H1 (cell line): Measurements from ENCODE around the gene CHPF. TPM values are rescaled to one million over a fixed set of nuclear protein-coding genes. Genes with fewer than 3 reads are reported as not detected.

ENCODE experiments used
- CTCF ChIA-PET: fragments of 300-600 bp; sonication (Branson Sonifier 250); formaldehyde crosslinking; loops from one replicate; lab custom pipeline; 2021; ENCODE audit not compliant: partially characterized antibody; lab: Charles Lee
- POLR2A ChIA-PET: fragments of 300-600 bp; sonication (Branson Sonifier 250); formaldehyde crosslinking; loops from one replicate; lab custom pipeline; 2021; ENCODE audit warnings: inconsistent platforms; ENCODE audit not compliant: partially characterized antibody; lab: Charles Lee
- DNase-seq, 2 experiments: peaks; one replicate each; pipeline versions ENCODE4 v3.0.0 to v3.0.0-alpha.2; 2010 to 2022; ENCODE audit warnings: low spot score in 2 of 2, low read depth in 1 of 2, mixed read lengths in 1 of 2
- FAIRE-seq: peaks from 2 replicates; lab custom pipeline; 2011; peaks lifted over from hg19 to GRCh38; lab: Jason Lieb, UNC
- H2AFZ ChIP-seq: 2 replicates; pipeline ENCODE4 v1.8.1; 2012; ENCODE audit warnings: low read length, inconsistent platforms
- H2AK5ac ChIP-seq: 2 replicates; pipeline ENCODE4 v1.6.1; 2013; ENCODE audit warnings: low read depth, low read length
- H2BK120ac ChIP-seq: replicated peaks from 2 replicates; pipeline ENCODE3; 2013; ENCODE audit warnings: low read depth, low read length, inconsistent platforms
- H2BK12ac ChIP-seq: 2 replicates; pipeline ENCODE4 v1.6.1; 2013; ENCODE audit warnings: low read depth, low read length
- H2BK15ac ChIP-seq: 2 replicates; pipeline ENCODE4 v1.6.1; 2013; ENCODE audit warnings: low read length
- H2BK20ac ChIP-seq: 2 replicates; pipeline ENCODE4 v1.6.1; 2013; ENCODE audit warnings: low read length
- H2BK5ac ChIP-seq: 2 replicates; pipeline ENCODE4 v1.6.1; 2013; ENCODE audit warnings: low read depth, low read length
- H3K14ac ChIP-seq: 2 replicates; pipeline ENCODE4 v1.6.1; 2013; ENCODE audit warnings: inconsistent platforms; ENCODE audit not compliant: insufficient read length
- H3K18ac ChIP-seq: 2 replicates; pipeline ENCODE4 v1.6.1; 2013; ENCODE audit warnings: low read length; ENCODE audit errors: extremely low read depth
- H3K23ac ChIP-seq: 2 replicates; pipeline ENCODE4 v1.6.1; 2013; ENCODE audit warnings: inconsistent platforms; ENCODE audit not compliant: insufficient read length
- H3K23me2 ChIP-seq: 2 replicates; pipeline ENCODE4 v1.6.1; 2013; ENCODE audit warnings: low read depth, low read length
- H3K27ac ChIP-seq: 2 replicates; pipeline ENCODE4 v1.6.1; 2011; ENCODE audit warnings: low read depth, low read length, inconsistent platforms
- H3K27me3 ChIP-seq, 4 experiments: replicated peaks in 1 of 4; 1 replicate in 1 of 4; 2 replicates in 3 of 4; pipeline versions ENCODE4 v1.6.1 to v1.8.1; 2011 to 2013; ENCODE audit warnings: low read length in 3 of 4, mild to moderate bottlenecking in 3 of 4, inconsistent platforms in 2 of 4, mixed read lengths in 2 of 4, moderate library complexity in 1 of 4; ENCODE audit not compliant: control insufficient read depth in 3 of 4, insufficient read depth in 3 of 4; ENCODE audit errors: extremely low read depth in 1 of 4
- H3K36me3 ChIP-seq, 4 experiments: 2 replicates each; pipeline versions ENCODE4 v1.6.1 to v1.8.1; 2011 to 2013; ENCODE audit warnings: mild to moderate bottlenecking in 4 of 4, low read length in 3 of 4, moderate library complexity in 2 of 4, control low read depth in 1 of 4, inconsistent platforms in 1 of 4; ENCODE audit not compliant: insufficient read depth in 4 of 4, control insufficient read depth in 2 of 4
- H3K4ac ChIP-seq: replicated peaks from 2 replicates; pipeline ENCODE3; 2013; ENCODE audit warnings: low read length, low read depth, mixed read lengths, inconsistent platforms; ENCODE audit not compliant: insufficient read length
- H3K4me1 ChIP-seq, 4 experiments: replicated peaks in 1 of 4; 1 replicate in 1 of 4; 2 replicates in 3 of 4; pipeline versions ENCODE4 v1.6.1 to v1.8.1; 2011 to 2013; ENCODE audit warnings: low read length in 3 of 4, inconsistent platforms in 2 of 4, mixed read lengths in 1 of 4; ENCODE audit not compliant: insufficient read depth in 4 of 4, control insufficient read depth in 3 of 4
- H3K4me2 ChIP-seq, 2 experiments: 2 replicates each; pipeline versions ENCODE4 v1.6.1 to v1.8.1; 2011 to 2013; ENCODE audit warnings: low read depth in 2 of 2, low read length in 2 of 2, control low read depth in 1 of 2, inconsistent platforms in 1 of 2, mild to moderate bottlenecking in 1 of 2; ENCODE audit not compliant: insufficient read depth in 1 of 2
- H3K4me3 ChIP-seq, 4 experiments: fragments of 200-600, 300-600 bp in 1 of 4; sonication (generic), shearing (Covaris generic), sonication (Bioruptor Twin) in 1 of 4; 2 replicates each; pipeline versions ENCODE4 v1.5.1 to v1.8.1; 2011 to 2016; ENCODE audit warnings: low read length in 4 of 4, low read depth in 3 of 4, control low read depth in 2 of 4, inconsistent platforms in 2 of 4, mild to moderate bottlenecking in 2 of 4, mixed read lengths in 1 of 4, moderate library complexity in 1 of 4; ENCODE audit not compliant: insufficient read depth in 2 of 4; ENCODE audit errors: extremely low read depth in 1 of 4
- H3K56ac ChIP-seq: replicated peaks from 2 replicates; pipeline ENCODE3; 2013; ENCODE audit warnings: low read depth, mild to moderate bottlenecking, mixed read lengths, low read length, inconsistent platforms; ENCODE audit not compliant: insufficient read length
- H3K79me1 ChIP-seq: 2 replicates; pipeline ENCODE4 v1.6.1; 2013; ENCODE audit warnings: low read depth, low read length, control low read depth
- H3K79me2 ChIP-seq, 2 experiments: 2 replicates each; pipeline versions ENCODE4 v1.6.1 to v1.8.1; 2012 to 2013; ENCODE audit warnings: low read length in 2 of 2, mild to moderate bottlenecking in 2 of 2, inconsistent platforms in 1 of 2; ENCODE audit not compliant: insufficient read depth in 2 of 2, control insufficient read depth in 1 of 2
- H3K9ac ChIP-seq, 4 experiments: replicated peaks in 1 of 4; 1 replicate in 1 of 4; 2 replicates in 3 of 4; pipeline versions ENCODE4 v1.6.1 to v1.8.1; 2011 to 2013; ENCODE audit warnings: low read depth in 3 of 4, low read length in 3 of 4, control low read depth in 2 of 4, mild to moderate bottlenecking in 2 of 4, moderate library complexity in 2 of 4, inconsistent platforms in 1 of 4; ENCODE audit errors: extremely low read depth in 1 of 4
- H3K9me3 ChIP-seq, 2 experiments: 2 replicates each; pipeline versions ENCODE4 v1.6.1 to v1.8.1; 2012 to 2013; ENCODE audit warnings: mild to moderate bottlenecking in 2 of 2, moderate library complexity in 2 of 2, control low read depth in 1 of 2, inconsistent platforms in 1 of 2, low read depth in 1 of 2, low read length in 1 of 2, mixed read lengths in 1 of 2; ENCODE audit not compliant: insufficient read depth in 2 of 2
- H4K20me1 ChIP-seq, 2 experiments: replicated peaks in 1 of 2; 2 replicates each; pipeline versions ENCODE3 to v1.8.1; 2011 to 2013; ENCODE audit warnings: inconsistent platforms in 2 of 2, low read length in 2 of 2, mild to moderate bottlenecking in 1 of 2; ENCODE audit not compliant: insufficient read depth in 2 of 2, control insufficient read depth in 1 of 2
- H4K5ac ChIP-seq: 2 replicates; pipeline ENCODE4 v1.6.1; 2013; ENCODE audit warnings: low read length, low read depth, mixed read lengths, inconsistent platforms; ENCODE audit not compliant: insufficient read length
- H4K8ac ChIP-seq: 2 replicates; pipeline ENCODE4 v1.8.0; 2013; ENCODE audit warnings: mild to moderate bottlenecking, moderate library complexity, low read length, inconsistent platforms; ENCODE audit not compliant: insufficient read depth; ENCODE audit errors: extremely low read depth
- H4K91ac ChIP-seq: replicated peaks from 2 replicates; pipeline ENCODE3; 2013; ENCODE audit warnings: low read length, mixed read lengths, inconsistent platforms; ENCODE audit not compliant: insufficient read length
- ASH2L ChIP-seq: fragments of 200-600, 300-600 bp; sonication (generic); IDR thresholded peaks from one replicate; pipeline ENCODE4 v1.7.1; 2017; ENCODE audit warnings: low read length
- GABPA ChIP-seq: IDR thresholded peaks from 2 replicates; pipeline ENCODE4 v1.6.1; 2011; ENCODE audit warnings: mild to moderate bottlenecking, low read length, moderate library complexity, borderline replicate concordance; ENCODE audit not compliant: insufficient read depth
- GTF2F1 ChIP-seq: IDR thresholded peaks from 2 replicates; pipeline ENCODE4 v1.6.1; 2012; ENCODE audit warnings: low read depth, low read length, improper control_type of control experiment, borderline replicate concordance
- JUND ChIP-seq: IDR thresholded peaks from 2 replicates; pipeline ENCODE4 v1.6.1; 2011; ENCODE audit warnings: mild to moderate bottlenecking, improper control_type of control experiment, low read length
- PHF8 ChIP-seq: fragments of 200-600 bp; sonication (generic); conservative IDR thresholded peaks from 2 replicates; pipeline ENCODE4 v1.7.1; 2012; ENCODE audit warnings: low read depth, mild to moderate bottlenecking, inconsistent platforms, low read length, moderate library complexity
- POU5F1 ChIP-seq: IDR thresholded peaks from 2 replicates; pipeline ENCODE4 v1.6.1; 2011; ENCODE audit warnings: low read depth, mild to moderate bottlenecking, low read length, moderate library complexity
- RAD21 ChIP-seq, 2 experiments: IDR thresholded peaks in 1 of 2; conservative IDR thresholded peaks in 1 of 2; 2 replicates each; pipeline ENCODE4 v1.6.1; 2011; ENCODE audit warnings: low read depth in 2 of 2, low read length in 2 of 2, improper control_type of control experiment in 1 of 2, inconsistent platforms in 1 of 2, mild to moderate bottlenecking in 1 of 2, moderate library complexity in 1 of 2
- RXRA ChIP-seq: IDR thresholded peaks from 2 replicates; pipeline ENCODE4 v1.6.1; 2011; ENCODE audit warnings: low read depth, mild to moderate bottlenecking, low read length, moderate library complexity; ENCODE audit not compliant: insufficient read depth
- SAP30 ChIP-seq: fragments of 300-600 bp; sonication (generic); IDR thresholded peaks from 2 replicates; pipeline ENCODE4 v1.7.1; 2012; ENCODE audit warnings: low read length, moderate library complexity, mild to moderate bottlenecking, inconsistent platforms; ENCODE audit not compliant: insufficient read depth, insufficient replicate concordance
- SP4 ChIP-seq: IDR thresholded peaks from 2 replicates; pipeline ENCODE4 v1.6.1; 2012; ENCODE audit warnings: low read length, inconsistent platforms
- SUZ12 ChIP-seq: fragments of 200-600 bp; sonication (generic); IDR thresholded peaks from 2 replicates; pipeline ENCODE4 v1.6.1; 2012; ENCODE audit warnings: mild to moderate bottlenecking, inconsistent platforms, low read length, moderate library complexity, mixed read lengths
- TEAD4 ChIP-seq: IDR thresholded peaks from 2 replicates; pipeline ENCODE4 v1.6.1; 2012; ENCODE audit warnings: low read depth, low read length, inconsistent platforms, mixed read lengths
- WGBS, 2 experiments: shearing (Covaris generic) in 1 of 2; methylation state at CpG; one replicate each; pipeline versions ENCODE4 v1.1.6 to v1.1.7; 2013 to 2015; ENCODE audit warnings: low lambda C conversion rate in 2 of 2, mixed read lengths in 2 of 2, inconsistent platforms in 1 of 2, low coverage in 1 of 2, missing lambda C conversion rate in 1 of 2; ENCODE audit not compliant: insufficient replicate concordance in 2 of 2, insufficient coverage in 1 of 2, insufficient read length in 1 of 2; ENCODE audit errors: extremely low coverage in 1 of 2, missing lambda C conversion rate in 1 of 2; 5-methylcytosine and 5-hydroxymethylcytosine counted together
- polyA plus RNA-seq, 7 experiments: library from polyadenylated mRNA; depleted of rRNA in 3 of 7; stranded (reverse) in 5 of 7; unstranded in 2 of 7; fragments of >200 nt in 5 of 7; fragments of 200-250 nt in 2 of 7; gene quantifications; 1 replicate in 5 of 7; 2 replicates in 1 of 7; 4 replicates in 1 of 7; pipeline versions ENCODE4 v1.2.1 to v1.2.3, GENCODE V29; 2011 to 2013; ENCODE audit warnings: missing spikeins in 2 of 7, mixed read lengths in 2 of 7
- total RNA-seq: library from RNA; stranded (reverse); fragmentation: NEBNext Ultra II Directional; extraction: Animal tissue kit (Norgen Biotek cat#: 25700); gene quantifications from 2 replicates; pipeline ENCODE4 v1.2.1, GENCODE V29; 2021
- TF ChIP-seq, protein P1 (sequence below): IDR thresholded peaks from 2 replicates; pipeline ENCODE4 v1.6.1; 2012; ENCODE audit warnings: inconsistent platforms

Gene CHPF
- total and polyA plus RNA-seq, 2 of the 8 experiments (the other 6 are each of a cell fraction or from before 2014, with no cell fraction given), result 62.9 to 67.3 TPM

DNA sequence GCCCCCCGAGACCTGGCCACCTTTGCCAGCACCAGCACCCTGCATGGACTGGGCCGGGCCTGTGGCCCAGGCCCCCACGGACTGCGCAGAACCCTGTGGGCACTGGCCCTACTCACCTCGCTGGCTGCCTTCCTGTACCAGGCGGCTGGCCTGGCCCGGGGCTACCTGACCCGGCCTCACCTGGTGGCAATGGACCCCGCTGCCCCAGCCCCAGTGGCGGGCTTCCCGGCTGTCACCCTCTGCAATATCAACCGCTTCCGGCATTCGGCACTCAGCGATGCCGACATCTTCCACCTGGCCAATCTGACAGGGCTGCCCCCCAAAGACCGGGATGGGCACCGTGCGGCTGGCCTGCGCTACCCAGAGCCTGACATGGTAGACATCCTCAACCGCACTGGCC lies 28.8 kb downstream of the CHPF start:
- Histone ChIP-seq H2BK120ac (no peak overlapping the region), H3K36me3 (no peaks in the 10 kb centered on the region), H2AK5ac (no peak overlapping the region), H2BK15ac (no peak overlapping the region), H3K27ac (no peak overlapping the region), H3K4me2 (no peak overlapping the region), H3K79me2 (no peaks in the 10 kb centered on the region), H3K79me1 (no peaks in the 10 kb centered on the region), H4K8ac (no peak overlapping the region), H3K14ac (no peak overlapping the region), H3K9ac (no peak overlapping the region), H2BK20ac (no peak overlapping the region), H3K56ac (no peak overlapping the region), H3K4me3 (no peak overlapping the region), H3K27me3 (peaks cover 2 to 53% (median 46%) of the 10 kb centered on the region in 4 experiments), H3K9me3 (no peaks in the 10 kb centered on the region), H3K4me1 (peaks cover 4 to 43% (median 36%) of the 10 kb centered on the region in 4 experiments), H3K23ac (no peak overlapping the region), H2BK12ac (no peak overlapping the region), H4K20me1 (peaks cover 2 to 5% of the 10 kb centered on the region in 2 experiments), H3K18ac (peak overlapping the region; percentile 19), H3K4ac (no peak overlapping the region), H2BK5ac (no peak overlapping the region), H3K23me2 (peaks cover 8% of the 10 kb centered on the region), H4K5ac (no peak overlapping the region), H2AFZ (no peak overlapping the region), H4K91ac (no peak overlapping the region)
- WGBS, 2 experiments, result 91% methylated on average over 18 of the region's 21 CpGs; no CpG with 5 or more reads in 1 of the 2 experiments
- POLR2A ChIA-PET, result interaction anchor here (11.0 kb wide), 1 partner anchor 23 kb away, joined by 216 read pairs; the partner anchor contains the start of gene GMPPA
- DNase-seq, result no peak
- no peak for FAIRE-seq
- CTCF ChIA-PET, result interaction anchor here (1.0 to 113.1 kb wide), 6 partner anchors 7 to 190 kb away, joined by 3 to 7248 read pairs (median 196); partner anchors contain the start of genes DES, GMPPA and SPEG
- TF ChIP-seq RAD21 (IDR thresholded peaks at IDR 0.05 in 1 of 2, conservative IDR thresholded peaks at IDR 0.05 in 1 of 2; ENCODE audit: low read depth in 2 of 2, low read length in 2 of 2) (no peak), GABPA (no peak), GTF2F1 (no peak), ASH2L (no peak), TEAD4 (no peak), POU5F1 (no peak), PHF8 (no peak), SUZ12 (no peak), RXRA (no peak), JUND (no peak), SP4 (no peak), SAP30 (no peak)
- TF ChIP-seq, protein P1, sequence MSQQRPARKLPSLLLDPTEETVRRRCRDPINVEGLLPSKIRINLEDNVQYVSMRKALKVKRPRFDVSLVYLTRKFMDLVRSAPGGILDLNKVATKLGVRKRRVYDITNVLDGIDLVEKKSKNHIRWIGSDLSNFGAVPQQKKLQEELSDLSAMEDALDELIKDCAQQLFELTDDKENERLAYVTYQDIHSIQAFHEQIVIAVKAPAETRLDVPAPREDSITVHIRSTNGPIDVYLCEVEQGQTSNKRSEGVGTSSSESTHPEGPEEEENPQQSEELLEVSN, result no peak
